ENCODE results near the gene ZBTB9.

ZBTB9 gene

DNA sequence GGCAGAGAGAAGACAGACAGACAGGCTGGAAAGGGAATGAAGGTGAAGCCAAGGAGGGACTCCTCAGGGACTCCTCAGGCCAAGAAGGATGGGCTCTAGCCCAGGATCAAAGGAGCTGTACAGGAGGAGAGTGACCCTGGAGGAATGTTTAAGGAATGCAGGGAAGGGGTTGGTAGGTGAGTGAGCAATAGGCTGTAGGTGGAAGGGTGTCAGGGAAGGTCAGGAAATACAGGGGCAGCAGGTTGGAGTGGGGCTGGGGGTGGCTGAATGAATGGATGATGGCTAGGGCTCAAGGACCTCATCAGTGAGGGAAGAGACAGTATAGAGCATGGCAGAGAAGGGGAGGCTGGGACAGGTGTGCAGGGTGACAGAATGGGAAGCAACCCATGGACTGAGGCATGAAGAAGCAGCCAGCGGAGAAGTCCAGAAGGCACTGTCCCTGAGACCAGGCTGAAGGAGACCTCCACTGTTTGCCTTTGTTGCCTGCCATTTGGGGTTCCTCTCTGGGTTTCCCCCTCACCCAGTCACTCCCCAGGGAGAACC is 21.3 kb upstream of the ZBTB9 start:
- DNase-seq (ENCODE audit: low read depth in 2 of 2, low spot score in 1 of 2), result no peak

DNA sequence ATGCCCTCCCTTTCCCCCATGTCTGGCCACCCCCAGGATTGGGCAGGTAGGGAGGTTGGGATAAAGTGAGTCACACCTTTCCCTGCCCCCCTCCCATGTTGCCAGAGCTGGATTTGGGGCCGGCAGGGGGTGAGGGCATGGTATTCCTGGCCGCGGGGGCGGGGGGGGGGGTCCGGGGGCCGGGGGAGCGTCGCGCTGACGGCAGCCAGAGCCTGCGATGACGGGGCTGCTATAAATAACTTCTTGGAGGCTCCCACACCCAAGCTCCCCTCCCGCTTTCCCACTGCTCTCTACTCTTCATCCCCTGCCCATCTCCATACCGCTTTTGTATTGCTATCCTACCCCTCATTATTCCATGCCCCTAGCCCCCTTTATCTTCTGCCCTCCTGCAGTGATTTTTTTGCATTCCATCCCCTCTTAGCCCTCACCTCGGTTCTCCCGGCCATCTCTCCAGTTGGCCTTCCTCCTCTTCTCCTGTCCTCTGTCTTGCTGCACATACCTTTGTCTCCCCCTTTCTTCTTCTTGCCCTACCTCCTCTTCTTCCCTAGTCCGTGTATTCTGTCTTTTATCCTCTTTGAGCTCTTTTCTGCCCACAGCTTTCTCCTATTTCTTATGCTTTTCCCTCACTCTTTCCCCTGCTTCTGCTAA is 20.7 kb upstream of the ZBTB9 start:
- DNase-seq (ENCODE audit: low read depth in 2 of 2, low spot score in 1 of 2), result no peak

DNA sequence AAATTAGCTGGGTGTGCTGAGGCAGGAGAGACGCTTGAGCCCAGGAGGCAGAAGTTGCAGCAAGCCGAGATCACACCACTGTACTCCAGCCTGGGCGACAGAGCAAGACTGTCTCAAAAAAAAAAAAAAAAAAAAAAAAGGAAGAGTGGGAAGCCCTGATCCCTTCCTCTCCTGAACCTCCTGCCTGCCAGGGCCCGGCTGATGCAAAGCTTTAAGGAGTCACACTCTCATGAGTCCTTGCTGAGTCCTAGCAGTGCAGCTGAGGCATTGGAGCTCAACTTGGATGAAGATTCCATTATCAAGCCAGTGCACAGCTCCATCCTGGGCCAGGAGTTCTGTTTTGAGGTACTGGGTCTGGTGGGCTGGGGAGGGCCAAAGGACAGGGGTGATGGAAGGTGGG is 19.4 kb upstream of the ZBTB9 start:
- DNase-seq (ENCODE audit: low read depth in 2 of 2, low spot score in 1 of 2), result no peak

DNA sequence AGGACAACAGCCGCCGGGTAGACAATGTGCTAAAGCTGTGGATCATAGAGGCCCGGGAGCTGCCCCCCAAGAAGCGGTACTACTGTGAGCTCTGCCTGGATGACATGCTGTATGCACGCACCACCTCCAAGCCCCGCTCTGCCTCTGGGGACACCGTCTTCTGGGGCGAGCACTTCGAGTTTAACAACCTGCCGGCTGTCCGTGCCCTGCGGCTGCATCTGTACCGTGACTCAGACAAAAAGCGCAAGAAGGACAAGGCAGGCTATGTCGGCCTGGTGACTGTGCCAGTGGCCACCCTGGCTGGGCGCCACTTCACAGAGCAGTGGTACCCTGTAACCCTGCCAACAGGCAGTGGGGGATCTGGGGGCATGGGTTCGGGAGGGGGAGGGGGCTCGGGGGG is 16.7 kb upstream of the ZBTB9 start:
- no peak for DNase-seq (ENCODE audit: low read depth in 2 of 2, low spot score in 1 of 2)

DNA sequence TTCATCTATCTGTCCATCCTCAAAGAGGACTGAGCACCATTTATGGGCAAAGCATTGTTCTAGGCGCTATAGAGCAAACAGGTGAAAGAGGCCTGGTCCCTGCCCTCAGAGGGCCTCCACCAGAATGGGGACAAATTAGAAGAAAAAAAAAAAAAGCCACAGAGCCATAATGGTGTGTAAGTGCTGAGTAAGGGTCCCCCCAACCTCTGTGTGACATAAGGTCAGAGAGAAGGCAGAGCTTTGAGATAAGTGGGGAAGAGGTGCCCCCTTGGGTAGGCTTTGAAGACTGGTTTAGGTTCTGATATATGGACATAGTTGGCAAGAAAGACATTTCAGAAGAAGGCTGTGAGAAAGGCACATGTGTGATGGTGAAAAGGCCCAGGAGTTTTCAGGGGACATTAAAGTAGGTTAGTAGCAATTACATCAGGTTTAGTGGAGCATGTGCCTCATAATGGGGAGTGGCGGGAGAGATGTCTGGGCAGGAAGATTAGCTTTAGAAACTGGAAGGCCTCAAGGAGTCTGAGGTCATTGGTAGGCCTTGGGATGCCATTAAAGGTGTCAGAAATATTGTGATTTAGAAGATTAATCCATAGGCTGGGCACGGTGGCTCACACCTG is 15.3 kb upstream of the ZBTB9 start:
- DNase-seq (ENCODE audit: low read depth in 2 of 2, low spot score in 1 of 2), result no peak

DNA sequence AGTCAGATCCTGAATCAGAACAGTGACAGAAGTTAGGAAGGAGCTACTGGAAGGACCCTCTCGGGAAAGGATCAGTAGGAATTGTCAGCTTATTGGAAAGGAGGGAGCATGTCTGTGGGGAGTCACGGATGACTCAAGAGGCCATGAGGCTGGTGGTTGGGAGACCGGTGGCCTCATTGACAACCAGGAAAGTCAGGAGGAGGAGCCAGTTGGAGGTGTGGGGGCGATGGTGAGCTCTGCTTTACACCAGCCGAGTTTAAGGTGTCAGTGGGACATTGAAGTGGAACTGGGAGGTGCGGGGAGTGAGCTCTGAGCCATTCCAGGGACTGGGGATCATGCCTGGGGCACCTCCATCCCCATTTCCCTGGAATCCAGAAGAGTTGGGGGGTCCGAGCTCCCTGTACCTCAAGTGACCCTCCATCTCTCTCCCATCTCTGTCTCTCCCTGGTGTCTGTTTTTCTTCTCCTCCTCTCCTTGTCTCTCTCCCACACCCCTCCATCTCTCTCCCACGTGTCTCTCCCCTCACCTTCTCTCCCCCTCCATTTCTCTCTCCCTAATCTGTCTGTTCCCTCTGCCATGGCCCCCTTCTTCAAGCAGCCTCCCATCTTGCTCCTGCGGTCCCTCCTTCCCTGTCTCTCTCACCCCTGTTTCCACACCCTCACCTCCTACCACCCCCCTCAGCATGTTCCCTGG is 14.3 kb upstream of the ZBTB9 start:
- DNase-seq (ENCODE audit: low read depth in 2 of 2, low spot score in 1 of 2), result no peak

DNA sequence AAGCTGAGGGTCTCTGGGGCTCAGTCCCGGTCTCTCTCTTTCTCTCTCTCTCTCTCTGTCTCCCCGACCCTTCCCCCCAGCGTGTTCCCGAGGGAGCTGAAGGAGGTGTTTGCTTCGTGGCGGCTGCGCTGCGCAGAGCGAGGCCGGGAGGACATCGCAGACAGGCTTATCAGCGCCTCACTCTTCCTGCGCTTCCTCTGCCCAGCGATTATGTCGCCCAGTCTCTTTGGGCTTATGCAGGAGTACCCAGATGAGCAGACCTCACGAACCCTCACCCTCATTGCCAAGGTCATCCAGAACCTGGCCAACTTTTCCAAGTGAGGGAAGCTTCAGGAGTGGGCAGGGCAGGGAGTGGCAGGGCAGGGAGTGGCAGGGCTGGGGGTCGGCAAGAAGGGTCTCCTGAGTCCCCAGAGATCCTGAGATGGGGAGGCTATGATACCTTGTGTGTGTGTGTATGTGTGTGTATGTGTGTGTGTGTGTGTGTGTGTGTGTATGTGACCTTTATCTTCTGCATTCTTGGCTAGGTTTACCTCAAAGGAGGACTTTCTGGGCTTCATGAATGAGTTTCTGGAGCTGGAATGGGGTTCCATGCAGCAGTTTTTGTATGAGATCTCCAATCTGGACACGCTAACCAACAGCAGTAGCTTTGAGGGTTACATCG is 13.6 kb upstream of the ZBTB9 start:
- DNase-seq (ENCODE audit: low read depth in 2 of 2, low spot score in 1 of 2), result no peak

DNA sequence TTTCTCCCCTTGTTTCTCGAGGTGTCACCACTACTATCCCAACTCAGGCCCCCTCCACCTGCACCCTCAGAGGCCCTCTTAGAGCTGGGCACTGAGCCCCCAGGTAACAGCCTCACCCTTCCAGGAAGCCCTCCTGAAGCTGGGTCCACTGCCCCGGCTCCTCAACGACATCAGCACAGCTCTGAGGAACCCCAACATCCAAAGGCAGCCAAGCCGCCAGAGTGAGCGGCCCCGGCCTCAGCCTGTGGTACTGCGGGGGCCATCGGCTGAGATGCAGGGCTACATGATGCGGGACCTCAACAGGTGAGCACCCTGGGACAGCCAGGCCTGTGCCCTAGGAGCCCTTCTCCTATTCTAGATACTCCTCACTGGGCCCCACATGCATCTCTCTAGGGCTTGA is 12.9 kb upstream of the ZBTB9 start:
- no peak for DNase-seq (ENCODE audit: low read depth in 2 of 2, low spot score in 1 of 2)

DNA sequence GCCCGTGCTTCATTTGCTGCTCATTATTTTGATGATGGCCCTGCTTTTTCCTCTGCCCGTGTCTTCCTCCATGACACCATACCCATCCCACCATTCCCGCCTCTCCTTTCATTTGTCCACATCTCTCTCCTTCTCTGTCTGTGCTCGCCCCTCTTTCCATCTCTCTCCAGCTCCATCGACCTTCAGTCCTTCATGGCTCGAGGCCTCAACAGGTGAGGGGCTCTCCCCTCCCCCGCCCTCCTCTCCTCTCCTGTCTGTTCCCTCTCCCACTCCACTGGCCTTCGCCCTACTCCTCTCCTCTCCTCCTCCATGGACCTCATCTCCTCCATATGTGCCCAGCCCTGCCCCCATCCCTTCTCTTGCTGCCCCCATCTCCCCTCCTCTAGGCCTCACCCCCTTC is 12.1 kb upstream of the ZBTB9 start:
- no peak for DNase-seq (ENCODE audit: low read depth in 2 of 2, low spot score in 1 of 2)

DNA sequence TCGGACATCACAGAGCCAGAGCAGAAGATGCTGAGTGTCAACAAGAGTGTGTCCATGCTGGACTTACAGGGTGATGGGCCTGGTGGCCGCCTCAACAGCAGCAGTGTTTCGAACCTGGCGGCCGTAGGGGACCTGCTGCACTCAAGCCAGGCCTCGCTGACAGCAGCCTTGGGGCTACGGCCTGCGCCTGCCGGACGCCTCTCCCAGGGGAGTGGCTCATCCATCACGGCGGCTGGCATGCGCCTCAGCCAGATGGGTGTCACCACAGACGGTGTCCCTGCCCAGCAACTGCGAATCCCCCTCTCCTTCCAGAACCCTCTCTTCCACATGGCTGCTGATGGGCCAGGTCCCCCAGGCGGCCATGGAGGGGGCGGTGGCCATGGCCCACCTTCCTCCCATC is 11.4 kb upstream of the ZBTB9 start:
- no peak for DNase-seq (ENCODE audit: low read depth in 2 of 2, low spot score in 1 of 2)

DNA sequence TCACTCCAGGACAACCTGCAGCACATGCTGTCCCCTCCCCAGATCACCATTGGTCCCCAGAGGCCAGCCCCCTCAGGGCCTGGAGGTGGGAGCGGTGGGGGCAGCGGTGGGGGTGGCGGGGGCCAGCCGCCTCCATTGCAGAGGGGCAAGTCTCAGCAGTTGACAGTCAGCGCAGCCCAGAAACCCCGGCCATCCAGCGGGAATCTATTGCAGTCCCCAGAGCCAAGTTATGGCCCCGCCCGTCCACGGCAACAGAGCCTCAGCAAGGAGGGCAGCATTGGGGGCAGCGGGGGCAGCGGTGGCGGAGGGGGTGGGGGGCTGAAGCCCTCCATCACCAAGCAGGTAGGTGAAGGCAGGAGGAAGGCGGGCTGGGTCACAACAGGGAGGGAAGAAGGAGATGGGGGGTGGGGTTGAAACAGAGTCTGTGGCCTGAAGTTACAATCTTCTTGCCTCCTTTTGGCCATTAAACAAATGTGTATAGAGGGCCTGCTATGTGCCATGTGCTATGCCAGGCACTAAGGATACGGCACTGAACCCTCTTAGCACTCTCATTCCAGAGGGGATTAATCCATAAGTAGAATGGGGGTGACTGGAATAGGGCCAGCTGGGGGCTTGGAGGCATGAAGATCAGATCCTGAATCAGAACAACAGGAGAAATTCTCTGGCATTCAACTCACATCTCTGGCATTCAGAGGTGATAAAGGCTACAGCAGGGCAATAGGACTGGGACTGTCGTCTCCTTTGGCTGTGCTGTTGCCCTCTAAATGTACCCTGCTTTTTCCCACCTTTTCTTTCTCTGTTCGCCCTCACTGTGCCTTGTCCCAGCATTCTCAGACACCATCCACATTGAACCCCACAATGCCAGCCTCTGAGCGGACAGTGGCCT is 10.5 kb upstream of the ZBTB9 start:
- no peak for DNase-seq (ENCODE audit: low read depth in 2 of 2, low spot score in 1 of 2)

DNA sequence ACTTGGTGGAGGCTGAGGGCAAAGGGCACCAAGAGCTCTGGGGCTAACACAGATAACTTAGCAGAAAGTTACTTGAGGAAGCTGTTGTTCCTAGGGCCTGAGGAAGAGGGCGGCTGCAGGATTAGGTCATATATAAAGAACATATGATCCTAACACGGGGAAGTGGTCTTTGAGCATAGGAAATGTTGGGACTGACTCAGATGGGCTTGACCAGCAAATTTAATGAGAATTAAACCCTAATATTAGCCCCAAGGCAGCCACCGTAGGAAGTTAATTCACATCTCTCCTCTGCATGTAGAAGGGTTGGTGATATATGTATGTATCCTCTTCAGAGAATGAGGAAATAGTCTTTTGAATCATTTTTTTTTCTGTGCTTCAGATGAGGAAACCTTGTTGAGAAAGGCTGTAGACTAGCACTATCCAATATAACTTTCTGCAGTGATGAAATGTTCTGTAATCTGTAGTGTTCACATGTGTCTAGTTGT is 9.2 kb upstream of the ZBTB9 start:
- DNase-seq (ENCODE audit: low read depth in 2 of 2, low spot score in 1 of 2), result no peak

DNA sequence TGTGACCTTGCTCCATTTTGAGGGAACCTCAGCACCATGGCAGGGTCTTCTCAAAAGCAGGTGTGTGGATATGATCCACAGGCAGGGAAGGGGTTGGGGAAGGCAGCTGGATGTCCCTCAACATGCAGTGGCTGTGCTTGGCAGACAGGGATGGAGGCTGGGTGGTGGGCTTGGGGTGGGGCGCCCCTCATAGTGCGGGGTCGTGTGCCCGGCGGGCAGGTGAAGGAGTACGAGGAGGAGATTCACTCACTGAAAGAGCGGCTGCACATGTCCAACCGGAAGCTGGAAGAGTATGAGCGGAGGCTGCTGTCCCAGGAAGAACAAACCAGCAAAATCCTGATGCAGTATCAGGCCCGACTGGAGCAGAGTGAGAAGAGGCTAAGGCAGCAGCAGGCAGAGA is 8.0 kb upstream of the ZBTB9 start:
- DNase-seq (ENCODE audit: low read depth in 2 of 2, low spot score in 1 of 2), result no peak

DNA sequence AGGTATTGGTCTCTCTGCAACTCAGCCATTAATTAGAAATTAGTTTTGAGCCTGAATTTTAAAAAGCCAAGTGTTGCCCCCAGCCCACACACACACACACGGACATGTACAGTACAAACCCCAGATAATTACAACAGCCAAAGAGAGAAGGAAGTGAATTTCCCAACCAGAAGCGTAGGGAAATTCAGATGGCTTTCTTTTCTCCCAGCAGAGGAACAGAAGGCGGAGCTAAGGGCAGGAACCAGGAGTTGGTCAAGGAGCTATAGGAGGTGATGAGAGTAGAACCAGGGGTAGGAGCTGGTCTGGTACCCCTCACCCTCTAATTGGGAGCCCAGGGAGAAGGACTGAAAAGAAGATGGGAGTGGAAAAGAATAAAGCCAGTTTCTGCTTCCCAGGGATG is 3.9 kb upstream of the ZBTB9 start:
- DNase-seq (ENCODE audit: low read depth in 2 of 2, low spot score in 1 of 2), result no peak

DNA sequence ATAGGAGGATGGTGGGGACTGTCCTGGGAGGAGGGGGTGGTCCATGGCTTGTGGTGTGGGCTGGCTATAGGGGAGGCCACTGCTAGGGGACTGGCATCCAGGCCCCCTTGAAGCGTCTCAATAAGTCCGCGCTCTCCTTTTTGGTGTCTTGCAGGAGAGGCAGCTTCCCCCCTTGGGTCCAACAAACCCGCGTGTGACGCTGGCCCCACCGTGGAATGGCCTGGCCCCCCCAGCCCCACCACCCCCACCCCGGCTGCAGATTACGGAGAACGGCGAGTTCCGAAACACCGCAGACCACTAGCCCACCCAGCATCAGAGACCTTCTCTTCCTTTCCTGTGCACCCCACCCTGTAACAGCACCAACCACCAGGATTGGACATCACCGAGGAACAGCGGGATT is 2.8 kb upstream of the ZBTB9 start:
- DNase-seq (ENCODE audit: low read depth in 2 of 2, low spot score in 1 of 2), result no peak

DNA sequence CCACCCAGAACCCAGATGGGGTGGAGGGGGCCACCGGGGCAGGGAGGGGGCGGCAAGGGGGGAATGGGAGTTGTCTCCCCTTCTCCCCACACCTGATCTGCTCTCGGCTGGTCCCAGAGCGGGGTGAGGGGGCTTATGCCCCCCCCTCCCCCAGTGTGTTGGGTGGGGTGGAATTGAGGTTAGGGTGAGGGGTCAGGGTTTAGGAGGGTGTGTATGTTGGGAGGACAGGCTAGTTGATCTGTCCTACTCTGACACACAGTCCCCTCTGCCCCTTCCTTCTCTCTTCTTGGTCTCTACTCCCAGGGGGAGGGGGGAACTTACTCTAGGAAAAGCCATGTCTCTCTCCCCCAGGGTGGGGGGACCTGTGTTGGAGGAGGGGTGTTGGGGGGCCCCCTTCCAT is 1.9 kb upstream of the ZBTB9 start:
- DNase-seq (ENCODE audit: low read depth in 2 of 2, low spot score in 1 of 2), result no peak

DNA sequence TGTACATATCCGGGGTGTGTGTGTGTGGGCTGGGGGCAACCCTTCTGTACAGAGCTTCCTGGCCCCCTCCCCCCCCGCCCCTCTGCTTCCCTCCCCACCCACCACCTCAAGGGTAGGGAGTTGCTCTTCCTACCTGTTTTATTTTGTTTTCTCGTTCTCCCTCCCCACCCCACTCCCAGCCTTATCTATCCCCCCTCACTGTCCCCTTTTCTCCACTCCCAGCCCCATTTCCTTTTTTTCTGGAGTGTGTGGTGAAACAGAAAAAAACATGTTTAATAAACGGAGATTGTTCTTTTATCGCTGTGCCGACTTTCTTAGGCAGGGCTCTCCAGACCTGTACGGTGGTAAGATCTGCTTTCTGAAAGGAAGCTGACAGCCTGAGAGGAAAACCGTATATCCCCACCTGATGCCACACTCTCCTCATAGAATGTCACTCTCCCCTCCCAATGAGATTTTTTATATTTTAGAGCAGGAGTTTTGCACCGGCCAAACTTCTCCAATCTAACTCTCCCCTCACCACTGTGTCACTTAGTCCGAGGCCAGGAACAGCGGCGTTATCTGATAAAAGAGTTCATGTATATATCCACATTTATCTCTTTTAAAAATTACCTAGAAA is 875 bp upstream of the ZBTB9 start:
- no peak for DNase-seq (ENCODE audit: low read depth in 2 of 2, low spot score in 1 of 2)

DNA sequence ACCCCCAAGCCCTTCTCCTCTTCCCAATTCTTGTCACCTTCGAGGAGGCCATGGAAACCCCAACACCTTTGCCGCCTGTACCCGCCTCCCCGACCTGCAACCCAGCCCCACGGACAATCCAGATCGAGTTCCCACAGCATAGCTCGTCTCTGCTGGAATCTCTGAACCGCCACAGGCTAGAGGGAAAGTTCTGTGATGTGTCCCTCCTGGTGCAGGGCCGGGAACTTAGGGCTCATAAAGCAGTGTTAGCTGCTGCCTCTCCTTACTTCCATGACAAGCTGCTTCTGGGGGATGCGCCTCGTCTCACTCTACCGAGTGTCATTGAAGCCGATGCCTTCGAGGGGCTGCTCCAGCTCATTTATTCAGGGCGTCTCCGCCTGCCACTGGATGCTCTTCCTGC is 675 bp downstream of the ZBTB9 start:
- DNase-seq (ENCODE audit: low read depth in 2 of 2, low spot score in 1 of 2), result no peak

DNA sequence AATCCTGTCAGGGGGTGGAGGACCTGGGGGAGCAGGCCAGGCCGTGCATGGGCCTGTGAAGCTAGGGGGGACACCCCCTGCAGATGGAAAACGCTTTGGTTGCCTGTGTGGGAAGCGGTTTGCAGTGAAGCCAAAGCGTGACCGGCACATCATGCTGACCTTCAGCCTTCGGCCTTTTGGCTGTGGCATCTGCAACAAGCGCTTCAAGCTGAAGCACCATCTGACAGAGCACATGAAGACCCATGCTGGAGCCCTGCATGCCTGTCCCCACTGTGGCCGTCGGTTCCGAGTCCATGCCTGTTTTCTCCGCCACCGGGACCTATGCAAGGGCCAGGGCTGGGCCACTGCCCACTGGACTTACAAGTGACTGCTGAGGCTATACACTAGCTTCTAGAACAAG is 1.8 kb downstream of the ZBTB9 start:
- DNase-seq (ENCODE audit: low read depth in 2 of 2, low spot score in 1 of 2), result no peak

DNA sequence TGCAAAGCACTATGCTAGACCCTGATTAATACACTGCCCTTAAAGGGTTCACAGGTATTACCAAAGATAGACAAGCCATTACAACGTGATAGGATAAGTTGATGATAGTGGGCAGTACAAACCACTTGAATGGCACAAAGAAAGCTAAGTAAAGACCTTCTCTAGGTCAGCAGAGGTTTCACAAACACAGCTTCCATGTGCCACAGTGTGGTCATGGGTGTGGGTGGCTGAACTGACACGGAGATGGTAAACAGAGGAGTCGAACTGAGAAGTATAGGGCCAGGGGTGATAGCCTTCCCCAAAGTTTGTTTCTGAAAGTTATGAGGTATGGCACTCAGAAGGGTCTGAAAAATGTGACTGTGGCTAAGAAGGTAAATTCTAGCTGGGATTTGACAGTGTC is 4.3 kb downstream of the ZBTB9 start:
- no peak for DNase-seq (ENCODE audit: low read depth in 2 of 2, low spot score in 1 of 2)

Data from stimulated activated CD8-positive, alpha-beta memory T cell treated with anti-CD3 and anti-CD28 coated beads, Interleukin-4, amount 100 ng/mL, for 1 hour (primary cell).